Fibroblast of villous mesenchyme (primary cell): ENCODE results near the gene RBFOX2. TPM values are rescaled to one million over a fixed set of nuclear protein-coding genes. Genes with fewer than 3 reads are reported as not detected.
"Not testable (repeated sequence)": the region's sequence is repeated elsewhere in the genome, so short reads cannot be mapped to it uniquely, and the experiment has no call there.

Source experiments
- DNase-seq: peaks from one replicate; pipeline ENCODE4 v3.0.0-alpha.2; 2010; ENCODE audit warnings: low read depth
- H3K4me3 ChIP-seq: 2 replicates; pipeline ENCODE4 v1.5.1; 2011; ENCODE audit warnings: low read depth, mild to moderate bottlenecking, low read length
- CTCF ChIP-seq: IDR thresholded peaks from 2 replicates; pipeline ENCODE4 v1.5.1; 2012; ENCODE audit warnings: low read depth, mild to moderate bottlenecking, low read length; ENCODE audit not compliant: insufficient read depth
- total RNA-seq: library from RNA; depleted of rRNA; stranded (reverse); fragments of >200 nt; gene quantifications from 2 replicates; pipeline ENCODE4 v1.2.3, GENCODE V29; 2012

RBFOX2 gene
- total RNA-seq, 1 donor = 174 TPM

- no peak overlapping the region for H3K4me3 ChIP-seq
- DNase-seq = no peak
- no peak for TF ChIP-seq CTCF
Observed at GRCh38 chr22:36002084-36002483, 26.5 kb downstream of the RBFOX2 start.

GRCh38 chr22:35998748-35999147, 29.9 kb downstream of the RBFOX2 start:
- no peak for DNase-seq
- H3K4me3 ChIP-seq = no peak overlapping the region
- no peak for TF ChIP-seq CTCF

- TF ChIP-seq CTCF = no peak
- no peak overlapping the region for H3K4me3 ChIP-seq
- peak; percentile 86 for DNase-seq
Observed at GRCh38 chr22:35997438-35997837, 31.2 kb downstream of the RBFOX2 start.

- no peak for DNase-seq
- no peak for TF ChIP-seq CTCF
- no peak overlapping the region for H3K4me3 ChIP-seq
Observed at GRCh38 chr22:35996596-35996995, 32.0 kb downstream of the RBFOX2 start.

- DNase-seq = peak; percentile 99
- TF ChIP-seq CTCF = no peak
- peak overlapping the region; percentile 23 for H3K4me3 ChIP-seq
Observed at GRCh38 chr22:35995772-35996171, 32.9 kb downstream of the RBFOX2 start.

GRCh38 chr22:35995348-35995747, 33.3 kb downstream of the RBFOX2 start:
- TF ChIP-seq CTCF = no peak
- DNase-seq = no peak
- peak overlapping the region; percentile 23 for H3K4me3 ChIP-seq

- not testable (repeated sequence) for H3K4me3 ChIP-seq, DNase-seq
Observed at GRCh38 chr22:35993727-35994126, 34.9 kb downstream of the RBFOX2 start.
